HG03159 (cell line): Measurements from ENCODE around the gene G3BP1.
"Not testable (repeated sequence)": the region's sequence is repeated elsewhere in the genome, so short reads cannot be mapped to it uniquely, and the experiment has no call there.

Source experiments
- ATAC-seq: cut with Tn5 transposase; IDR thresholded peaks from one replicate; pipeline ENCODE4 v1.9.1; 2021; ENCODE audit warnings: mild to moderate bottlenecking, moderate library complexity; ENCODE audit not compliant: unreplicated experiment

Gene G3BP1

DNA sequence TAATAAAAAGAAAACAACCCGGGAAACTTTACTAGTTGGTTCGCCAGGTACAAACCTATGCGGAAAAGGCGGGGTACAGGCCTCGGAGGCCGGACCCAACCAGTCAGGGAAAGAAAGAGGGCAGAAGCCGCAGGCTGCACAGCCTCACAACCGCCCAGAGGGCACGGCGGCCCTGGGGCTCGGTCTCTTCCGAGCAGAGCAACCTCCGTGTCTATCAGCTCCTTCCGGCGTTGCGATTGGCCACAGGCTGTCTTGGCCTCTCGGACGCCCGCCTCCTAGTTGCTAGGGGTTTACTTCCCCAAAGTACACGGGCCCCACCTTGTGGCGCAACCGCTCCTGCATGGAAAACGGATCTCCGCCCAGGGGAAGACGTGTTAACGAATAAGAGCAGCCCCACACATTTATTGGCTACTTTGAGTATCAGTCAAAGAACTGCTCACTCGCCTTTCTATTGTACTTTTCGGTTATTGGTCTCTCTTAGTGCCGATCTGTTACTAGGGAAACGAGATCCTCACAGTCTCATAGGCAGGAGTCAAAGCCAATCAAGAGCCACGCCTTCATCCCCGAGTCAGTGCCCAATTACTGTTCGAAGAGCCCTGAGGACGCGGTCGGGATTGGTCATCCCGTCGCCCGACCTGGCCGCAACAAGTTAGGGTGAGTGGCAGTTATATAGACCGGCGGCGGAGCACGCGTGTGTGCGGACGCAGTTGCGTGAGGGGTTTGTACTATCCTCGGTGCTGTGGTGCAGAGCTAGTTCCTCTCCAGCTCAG lies at the start of gene G3BP1:
G3BP1 (plus strand) TSS at position 696 of the 770 bp plus-strand sequence. CDS start 14,667 bp downstream, outside the sequence.
- peak; percentile 78 for ATAC-seq

DNA sequence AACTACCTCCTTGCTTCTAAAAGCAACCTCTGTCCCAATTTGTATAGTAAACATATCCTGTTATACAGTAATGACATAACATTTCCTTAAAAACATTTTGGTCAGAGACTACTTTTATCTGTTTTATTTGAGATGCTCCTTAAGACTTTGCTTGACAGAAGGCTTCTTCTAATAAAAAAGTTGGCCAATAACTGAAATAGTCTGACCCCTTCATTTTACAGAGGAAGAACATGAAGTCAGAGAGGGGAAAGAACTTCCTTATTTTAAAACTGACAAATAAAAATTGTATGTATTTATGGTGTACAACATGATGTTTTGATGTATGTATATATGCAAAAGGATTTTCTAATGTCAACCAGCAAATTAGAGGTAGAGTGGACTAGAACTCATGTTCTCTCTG lies 49.2 kb upstream of the G3BP1 start:
- ATAC-seq, result no peak

DNA sequence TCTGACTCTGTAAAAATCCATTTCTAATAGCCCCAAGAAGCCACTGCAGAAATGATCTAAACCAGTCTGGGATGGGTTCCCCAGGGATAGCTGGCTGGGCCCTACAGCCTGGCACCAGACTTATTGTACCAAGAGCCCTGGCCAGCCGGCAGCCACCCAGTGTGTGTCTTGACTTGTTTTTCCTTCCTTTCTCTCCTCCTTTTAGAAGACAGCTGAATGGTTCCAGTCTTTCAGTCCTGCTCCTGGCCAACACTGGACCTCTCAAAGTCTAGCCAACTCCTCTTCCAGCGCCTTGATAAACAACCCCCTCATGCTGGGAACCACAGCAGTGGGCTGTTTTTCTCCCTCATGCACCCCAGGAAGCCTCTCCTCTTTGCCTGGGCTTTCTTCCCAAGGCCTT lies 47.4 kb upstream of the G3BP1 start:
- ATAC-seq, result no peak

DNA sequence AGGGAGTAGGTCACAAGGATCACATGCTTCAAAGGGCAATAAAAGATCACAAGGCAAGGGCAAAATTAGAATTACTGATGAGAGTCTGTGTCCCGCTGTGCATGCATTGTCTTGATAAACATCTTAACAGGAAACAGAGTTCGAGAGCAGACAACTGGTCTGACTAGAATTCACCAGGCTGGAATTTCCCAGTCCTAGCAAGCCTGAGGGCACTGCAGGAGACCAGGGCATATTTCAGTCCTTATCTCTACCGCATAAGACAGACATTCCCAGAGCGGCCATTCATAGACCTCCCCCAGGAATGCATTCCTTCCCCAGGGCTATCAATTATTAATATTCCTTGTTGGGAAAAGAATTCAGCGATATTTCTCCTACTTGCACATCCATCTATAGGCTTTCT lies 42.2 kb upstream of the G3BP1 start:
- not testable (repeated sequence) for ATAC-seq

DNA sequence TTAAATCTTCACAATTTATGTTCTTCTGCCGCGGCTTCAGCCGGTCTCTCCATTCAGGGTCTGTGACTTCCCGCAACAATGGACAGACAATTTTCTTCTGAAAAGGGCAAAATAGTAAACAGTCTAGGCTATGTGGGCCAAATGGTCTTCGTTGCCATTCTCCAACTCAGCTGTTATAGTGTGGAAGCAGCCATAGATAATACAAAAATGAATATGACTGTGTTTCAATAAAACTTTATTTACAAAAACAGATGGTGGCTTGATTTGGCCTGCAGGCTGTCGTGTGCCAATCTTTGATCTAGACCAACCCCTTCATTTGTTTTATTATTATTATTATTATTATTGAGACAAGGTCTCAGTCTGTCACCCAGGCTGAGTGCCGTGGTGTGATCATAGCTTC lies 41.4 kb upstream of the G3BP1 start:
- ATAC-seq, result no peak

DNA sequence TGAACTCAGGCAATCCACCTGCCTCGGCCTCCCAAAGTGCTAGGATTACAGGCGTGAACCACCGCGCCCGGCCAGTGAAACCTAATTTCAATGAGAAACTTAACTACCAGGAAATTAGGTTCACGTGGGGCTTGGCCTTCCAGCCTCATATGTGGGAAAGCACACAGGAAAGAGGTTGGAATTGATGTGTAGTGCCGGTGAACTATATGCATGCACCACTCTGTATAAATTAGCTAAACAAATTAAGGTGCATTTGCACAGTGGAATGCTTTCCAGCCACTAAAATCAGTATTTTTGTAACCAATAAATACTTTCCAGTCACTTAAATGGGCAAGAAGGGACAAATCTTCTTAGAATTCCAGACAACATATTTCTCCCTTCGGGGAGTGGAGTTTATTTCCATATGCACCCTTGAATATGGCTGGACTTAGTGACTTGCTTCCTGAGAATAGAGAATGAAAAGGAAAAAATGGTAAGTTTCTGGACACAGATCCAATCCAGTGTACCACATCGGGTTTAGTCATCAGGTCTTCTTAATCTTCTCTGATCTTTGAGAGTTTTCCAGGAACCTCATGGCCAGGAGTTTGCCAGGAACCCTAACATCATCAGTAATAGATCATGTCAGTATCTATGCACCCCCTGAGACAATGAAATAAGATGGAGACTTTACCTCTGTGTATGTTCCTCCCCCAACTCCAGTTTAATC lies 38.2 kb upstream of the G3BP1 start:
- no peak for ATAC-seq

DNA sequence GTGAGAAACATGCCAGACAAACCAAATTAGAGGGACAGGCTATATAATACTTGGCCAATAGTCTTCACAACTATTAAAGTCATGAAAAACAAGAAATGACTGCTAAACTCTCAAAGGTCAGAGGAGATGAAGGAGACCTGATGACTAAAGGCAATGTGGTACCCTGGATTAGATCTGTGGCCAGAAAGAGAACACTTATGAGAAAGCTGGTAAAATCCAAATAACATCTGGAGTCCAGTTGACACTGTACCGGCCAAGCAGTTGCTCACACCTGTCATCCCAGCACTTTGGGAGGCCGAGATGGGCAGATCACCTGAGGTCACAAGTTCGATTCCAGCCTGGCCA lies 37.7 kb upstream of the G3BP1 start:
- ATAC-seq, result no peak

DNA sequence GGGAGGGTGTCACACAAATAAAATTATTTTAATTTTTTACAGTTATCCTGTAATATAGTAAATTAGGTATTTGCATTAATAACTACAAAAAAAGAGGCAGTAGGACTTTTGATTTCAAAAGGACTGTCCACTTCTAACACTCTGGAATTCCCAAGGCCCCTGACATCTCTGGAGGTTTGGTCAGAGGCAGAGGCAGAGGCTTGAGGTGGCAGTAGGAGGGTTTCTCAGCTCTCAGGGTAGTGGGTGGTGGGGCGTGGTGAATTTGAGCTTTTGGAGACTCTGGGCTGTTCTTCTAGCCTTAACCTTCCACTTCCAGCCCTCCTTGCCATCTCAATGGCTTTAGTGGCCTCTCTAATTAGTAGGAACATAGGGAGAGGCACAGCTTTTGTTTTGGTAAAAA lies 36.1 kb upstream of the G3BP1 start:
- no peak for ATAC-seq

DNA sequence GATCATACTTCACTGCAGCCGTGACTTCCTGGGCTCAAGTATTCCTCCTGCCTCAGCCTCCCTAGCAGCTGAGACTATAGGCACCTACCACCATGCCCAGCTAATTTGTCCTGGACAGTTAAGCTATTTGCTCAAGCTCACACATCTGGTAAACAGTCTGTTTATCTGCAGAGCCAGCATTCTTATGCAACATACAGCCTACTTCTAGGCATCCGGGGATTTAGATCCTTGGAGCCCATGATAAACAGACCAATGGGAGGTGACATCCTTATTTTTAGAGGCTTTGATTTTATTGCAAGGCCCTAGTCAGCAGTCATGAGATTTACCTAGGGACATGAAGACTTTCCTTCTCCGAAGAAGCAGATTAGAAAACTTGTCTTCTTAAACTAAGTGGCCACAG lies 34.3 kb upstream of the G3BP1 start:
- ATAC-seq, result no peak

DNA sequence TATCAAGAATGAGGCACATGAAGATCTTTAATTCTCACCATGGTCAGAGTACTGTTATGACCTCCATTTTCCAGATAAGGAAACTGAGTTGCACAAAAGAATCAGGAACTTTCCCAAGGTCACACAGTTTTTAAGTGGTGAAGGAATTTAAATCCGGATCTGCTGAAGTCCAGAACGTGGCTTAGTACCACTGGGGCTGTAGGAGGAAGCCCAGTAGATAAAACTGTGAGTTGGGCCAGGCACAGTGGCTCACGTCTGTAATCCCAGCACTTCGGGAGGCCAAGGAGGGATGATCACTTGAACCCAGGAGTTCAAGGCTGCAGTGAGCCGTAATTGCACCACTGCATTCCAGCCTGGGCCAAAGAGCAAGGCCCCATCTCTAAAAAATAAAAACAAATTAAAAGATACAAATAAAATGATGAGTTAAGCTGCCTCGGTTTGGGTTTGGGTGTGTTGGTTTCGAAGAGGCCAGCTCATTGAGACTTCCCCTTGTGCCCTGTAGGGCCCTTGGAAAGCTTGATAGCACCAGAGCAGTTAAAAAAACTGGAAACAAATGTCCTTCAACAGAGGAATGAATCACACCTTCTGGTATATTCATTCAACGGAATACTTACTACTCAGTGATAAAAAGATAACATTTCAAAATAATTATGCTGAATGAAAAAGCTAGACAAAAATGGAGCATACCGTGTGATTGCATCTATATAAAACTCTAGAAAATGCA lies 33.5 kb upstream of the G3BP1 start:
- ATAC-seq, result no peak

DNA sequence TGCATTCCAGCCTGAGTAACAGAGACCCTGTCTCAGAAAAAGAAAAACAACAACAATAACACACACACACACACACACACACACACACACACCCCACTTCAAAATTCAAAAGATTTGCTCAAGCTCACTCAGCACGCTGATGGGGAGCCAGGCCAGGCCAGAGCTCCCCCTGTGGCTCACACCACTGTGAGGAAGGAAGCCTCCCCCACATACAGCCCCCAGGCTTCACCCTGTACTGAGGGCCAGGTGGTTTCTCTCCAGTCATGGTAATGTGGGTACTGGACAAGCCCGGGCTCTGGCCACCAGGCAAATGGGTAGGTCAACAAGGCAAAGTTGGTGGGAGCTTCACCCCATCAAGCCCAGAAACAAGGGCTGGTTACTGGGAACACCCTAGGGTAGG lies 32.4 kb upstream of the G3BP1 start:
- no peak for ATAC-seq

DNA sequence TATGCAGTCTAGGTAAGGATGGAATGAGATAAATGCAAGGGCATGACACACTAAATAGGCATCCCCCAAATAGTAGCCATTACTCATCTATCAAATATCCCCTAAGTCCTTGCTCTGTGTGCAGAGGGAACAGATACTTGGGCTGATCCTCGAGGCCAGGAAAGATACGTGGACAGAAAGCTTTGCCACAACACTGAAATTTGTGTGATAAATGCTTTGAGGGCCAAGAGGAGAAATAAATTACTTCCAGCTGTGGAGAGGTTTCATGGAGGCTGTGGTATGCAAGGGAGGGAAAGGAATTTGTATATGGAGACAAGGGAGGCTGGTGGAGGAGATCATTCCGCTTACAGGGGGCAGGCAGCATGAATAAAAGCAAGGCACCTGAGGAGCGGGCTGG lies 31.8 kb upstream of the G3BP1 start:
- no peak for ATAC-seq

DNA sequence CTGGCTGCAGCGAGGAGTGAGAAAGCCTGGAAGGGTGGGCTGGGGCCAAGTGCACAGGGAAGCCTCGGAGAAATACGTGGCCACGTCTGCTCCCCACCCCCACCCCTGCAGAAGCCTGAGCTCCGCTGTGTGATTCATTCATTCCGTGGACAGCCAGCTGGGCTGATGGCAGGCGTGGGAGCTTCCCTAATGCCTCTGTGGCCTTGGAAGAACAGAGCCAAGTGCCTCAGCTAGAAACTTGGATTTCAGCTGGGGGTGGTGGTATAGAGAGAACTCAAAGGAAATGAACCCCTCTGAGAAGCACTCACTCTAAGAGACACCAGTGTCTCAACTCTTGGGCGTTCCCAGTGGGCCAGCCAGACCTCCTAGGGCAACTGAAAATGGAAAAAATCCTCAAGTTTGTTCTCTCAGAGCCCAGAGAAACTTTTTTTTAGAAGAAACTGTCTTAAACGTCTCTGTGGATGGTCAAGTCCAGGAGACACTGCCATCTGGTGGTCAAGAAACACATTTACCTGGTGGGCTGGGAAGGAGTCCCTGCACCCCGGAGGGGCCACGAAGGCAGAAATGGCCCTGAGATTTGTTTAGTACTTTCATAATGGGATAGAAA lies 31.3 kb upstream of the G3BP1 start:
- peak; percentile 72 for ATAC-seq

DNA sequence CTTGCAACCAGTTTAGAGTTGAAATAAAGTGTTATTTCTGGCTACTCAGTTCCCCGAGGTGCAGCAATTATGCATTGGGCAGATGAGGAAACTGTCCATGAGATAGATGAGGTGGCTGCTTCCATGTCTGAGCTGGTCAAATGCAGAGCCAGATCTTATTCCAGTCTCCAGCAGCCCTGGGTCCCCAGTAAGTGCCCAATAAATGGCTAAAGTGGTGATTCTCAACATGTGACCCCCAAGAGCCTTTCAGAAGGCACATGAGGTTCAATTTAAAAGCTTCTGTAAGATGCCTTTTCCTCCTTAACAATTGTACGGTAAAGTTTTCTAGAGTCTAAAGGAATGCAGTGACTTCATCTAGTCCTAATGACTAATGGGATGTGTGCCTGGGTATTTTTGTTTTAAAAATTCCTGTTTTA lies 30.8 kb upstream of the G3BP1 start:
- peak; percentile 5 for ATAC-seq

DNA sequence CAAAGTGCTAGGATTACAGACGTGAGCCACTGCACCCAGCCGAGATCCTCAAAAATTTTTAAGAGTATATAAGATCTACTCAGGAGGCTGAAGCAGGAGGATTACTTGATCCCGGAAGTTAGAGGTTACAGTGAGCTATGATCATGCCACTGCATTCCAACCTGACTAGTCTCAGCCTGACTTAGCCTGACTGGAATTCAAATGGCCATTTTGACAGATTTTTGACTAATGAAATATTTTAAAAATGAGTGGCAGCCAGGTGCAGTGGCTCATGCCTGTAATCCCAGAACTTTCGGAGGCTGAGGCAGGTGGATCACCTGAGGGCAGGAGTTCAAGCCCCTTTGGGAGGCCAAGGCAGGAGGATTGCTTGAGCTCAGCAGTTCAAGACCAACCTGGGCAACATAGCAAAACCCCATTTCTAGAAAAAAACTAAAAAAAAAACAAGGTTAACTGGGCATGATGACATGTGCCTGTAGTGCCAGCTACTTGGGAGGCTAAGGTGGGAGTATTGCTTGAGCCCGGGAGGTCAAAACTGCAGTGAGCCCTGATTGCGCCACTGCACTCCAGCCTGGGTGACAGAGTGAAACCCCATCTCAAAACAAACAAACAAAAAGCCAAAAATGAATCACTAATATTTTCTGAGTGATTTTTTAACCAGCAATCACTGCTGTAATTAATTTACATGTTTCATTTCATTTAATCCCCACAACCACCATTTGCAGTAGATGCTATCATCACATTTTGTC lies 29.9 kb upstream of the G3BP1 start:
- ATAC-seq, result no peak

DNA sequence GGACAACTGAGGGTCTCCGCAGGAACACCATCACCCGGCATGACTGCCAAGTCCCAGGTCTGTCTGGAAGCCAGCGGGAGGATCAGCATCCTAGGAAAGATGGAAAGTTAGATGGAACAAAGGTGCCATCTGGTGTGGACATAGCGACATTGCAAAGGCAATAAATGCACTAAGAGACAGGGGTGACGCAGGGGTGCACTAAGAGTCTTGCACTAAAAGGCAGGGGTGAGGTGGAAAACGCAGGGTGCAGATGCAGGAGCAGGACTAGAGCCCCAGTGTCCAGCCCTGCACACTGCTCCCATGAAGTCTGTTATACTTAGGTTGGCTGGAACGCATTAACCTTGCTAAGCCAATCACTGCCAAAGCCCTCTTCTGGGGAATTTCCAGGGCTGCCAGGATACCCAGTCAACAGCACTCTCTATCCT lies 28.9 kb upstream of the G3BP1 start:
- ATAC-seq, result no peak

DNA sequence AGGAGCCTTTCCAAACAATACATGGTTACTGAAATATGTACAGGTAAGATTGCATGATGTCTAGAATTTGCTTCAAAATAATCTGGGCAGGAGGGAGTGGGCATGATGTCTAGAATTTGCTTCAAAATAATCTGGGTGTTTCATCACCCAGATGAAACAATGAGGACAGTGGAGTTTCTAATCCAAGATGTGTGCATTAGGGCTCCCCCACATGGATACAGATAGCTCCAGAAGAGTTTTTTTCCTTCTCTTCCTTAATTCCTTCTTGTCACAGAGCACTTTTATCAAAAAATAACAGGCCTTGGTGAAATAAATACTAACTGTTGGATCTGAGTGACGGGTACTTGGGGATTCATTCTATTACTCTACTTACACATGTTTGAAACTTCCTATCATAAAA lies 28.2 kb upstream of the G3BP1 start:
- ATAC-seq, result no peak

DNA sequence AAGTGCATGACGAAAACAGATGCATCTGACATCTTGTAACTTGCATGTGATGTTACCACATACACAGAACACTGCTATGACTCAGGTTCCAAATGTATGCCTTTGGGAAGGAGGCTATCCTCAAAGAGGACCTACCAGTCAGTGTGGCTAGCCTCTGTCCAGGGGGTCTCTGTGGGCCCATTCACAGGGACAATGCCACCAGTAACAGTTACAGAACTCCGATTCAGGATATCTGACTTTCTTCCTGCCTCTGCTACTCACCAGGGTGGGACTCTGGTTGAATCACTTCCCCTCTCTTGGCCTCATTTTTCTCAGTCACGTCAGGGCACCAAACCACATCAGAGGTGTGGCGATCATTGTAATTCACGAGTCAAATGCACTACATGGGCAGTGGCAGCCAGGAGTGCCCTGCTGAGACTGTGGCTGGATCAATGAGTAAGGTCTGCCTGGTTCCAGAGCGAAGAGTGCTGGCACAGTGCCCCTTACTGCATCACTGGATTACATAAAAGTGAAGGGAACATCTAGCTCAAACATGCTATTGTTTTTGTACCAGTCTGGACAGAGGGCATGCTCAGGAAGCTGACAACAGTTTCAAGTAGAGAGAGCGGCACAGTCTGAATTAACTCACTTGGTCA lies 26.6 kb upstream of the G3BP1 start:
- peak; percentile 43 for ATAC-seq

DNA sequence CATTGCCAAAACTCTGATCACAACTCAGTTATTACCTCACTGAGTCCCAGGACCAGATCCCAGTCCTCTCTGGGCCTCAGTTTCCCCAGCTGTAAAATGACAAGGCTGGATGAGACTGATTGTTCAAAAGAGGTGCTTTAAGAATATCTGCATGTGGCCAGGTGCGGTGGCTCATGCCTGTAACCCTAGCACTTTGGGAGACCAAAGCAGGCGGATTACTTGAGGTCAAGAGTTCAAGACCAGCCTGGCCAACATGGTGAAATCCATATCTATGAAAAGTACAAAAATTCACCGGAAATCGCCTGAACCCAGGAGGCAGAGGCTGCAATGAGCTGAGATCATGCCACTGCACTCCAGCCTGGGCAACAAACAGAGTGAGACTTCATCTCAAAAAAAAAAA lies 21.6 kb upstream of the G3BP1 start:
- no peak for ATAC-seq

DNA sequence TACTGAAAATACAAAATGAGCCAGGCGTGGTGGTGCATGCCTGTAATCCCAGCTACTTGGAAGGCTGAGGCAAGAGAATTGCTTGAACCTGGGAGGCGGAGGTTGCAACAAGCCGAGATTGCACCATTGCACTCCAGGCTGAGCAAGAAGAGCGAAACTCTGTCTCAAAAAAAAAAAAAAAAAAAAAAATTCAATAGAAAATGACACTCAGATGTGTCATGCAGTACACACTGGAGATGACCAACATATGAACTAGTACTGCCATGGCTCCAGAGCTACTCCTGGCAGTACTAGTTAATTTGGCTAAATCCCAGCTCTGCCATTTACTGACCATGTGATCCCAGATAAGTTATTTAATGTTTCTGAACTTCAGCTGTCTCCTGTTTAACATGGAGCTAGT lies 20.7 kb upstream of the G3BP1 start:
- no peak for ATAC-seq
